Measurements from ENCODE around the gene GRXCR1.

GRCh38 chr4:43071069-43071468 lies 178.6 kb downstream of the GRXCR1 start:
- TF ChIP-seq POLR2A (IDR thresholded peaks at IDR 0.05): no peak
- TF ChIP-seq CTCF (IDR thresholded peaks at IDR 0.05): no peak

Data from Peyer's patch (tissue), 4 donors.